HCT116 (cell line): Measurements from ENCODE around the gene KCNB1. TPM values are rescaled to one million over a fixed set of nuclear protein-coding genes. Genes with fewer than 3 reads are reported as not detected.
"Not testable (repeated sequence)": the region's sequence is repeated elsewhere in the genome, so short reads cannot be mapped to it uniquely, and the experiment has no call there.

ENCODE experiments used
- ATAC-seq: fragments of 200-7000 bp; cut with Tn5 transposase; 2 replicates; pipeline ENCODE4 v1.9.1; 2020; ENCODE audit warnings: mild to moderate bottlenecking, moderate library complexity
- BruUV-seq: library from RNA; stranded (reverse); fragments of 400-500 nt; replicated peaks from 2 replicates; lab custom pipeline; 2021; lab: Mats Ljungman, UMichigan
- CTCF ChIA-PET: fragments of 300-600 bp; sonication (Branson Sonifier 250); formaldehyde crosslinking; loops from one replicate; lab custom pipeline; 2021; ENCODE audit warnings: antibody characterized with exemption; lab: Charles Lee
- POLR2A ChIA-PET: fragments of 300-600, 350-600 bp; sonication (Branson Sonifier 250); formaldehyde crosslinking; loops from one replicate; lab custom pipeline; 2021; ENCODE audit warnings: antibody characterized with exemption; lab: Charles Lee
- RAD21 ChIA-PET, 2 experiments: fragments of 300-600 bp; sonication (Branson Sonifier 250); formaldehyde crosslinking; loops; one replicate each; lab custom pipeline; 2023; ENCODE audit warnings: low total read pairs in 2 of 2; ENCODE audit not compliant: uncharacterized antibody in 2 of 2, unreplicated experiment in 2 of 2, low non-redundant PET in 1 of 2; lab: Charles Lee
- DNase-seq: peaks from one replicate; pipeline ENCODE4 v3.0.0-alpha.2; 2010; ENCODE audit warnings: low read depth, low spot score
- H2AFZ ChIP-seq: fragments of 200-600 bp; shearing (Covaris generic), sonication (generic); 2 replicates; pipeline ENCODE4 v1.6.1; 2017; ENCODE audit warnings: low read depth, mixed run types, mixed read lengths, antibody characterized with exemption, low read length; ENCODE audit not compliant: poor library complexity, severe bottlenecking
- H3K27ac ChIP-seq: 2 replicates; pipeline ENCODE4 v1.5.1; 2012; ENCODE audit warnings: low read depth, low read length
- H3K27me3 ChIP-seq: fragments of 200-600 bp; sonication (generic); 2 replicates; pipeline ENCODE4 v1.6.1; 2016; ENCODE audit warnings: mixed run types, low read length, mixed read lengths; ENCODE audit not compliant: insufficient read depth
- H3K36me3 ChIP-seq, 2 experiments: fragments of 200-500 bp in 1 of 2; fragments of 200-600 bp in 1 of 2; sonication (Bioruptor generic) in 1 of 2; sonication (generic) in 1 of 2; 2 replicates each; pipeline versions ENCODE4 v1.5.1 to v1.6.1; 2014 to 2016; ENCODE audit warnings: low read length in 2 of 2, inconsistent platforms in 1 of 2, mixed read lengths in 1 of 2, mixed run types in 1 of 2; ENCODE audit not compliant: insufficient read depth in 2 of 2, control insufficient read depth in 1 of 2
- H3K4me1 ChIP-seq, 2 experiments: fragments of 200-600 bp in 1 of 2; sonication (generic) in 1 of 2; 2 replicates each; pipeline versions ENCODE4 v1.5.1 to v1.6.1; 2012 to 2017; ENCODE audit warnings: low read length in 2 of 2, inconsistent platforms in 1 of 2, mild to moderate bottlenecking in 1 of 2, mixed read lengths in 1 of 2, mixed run types in 1 of 2, moderate library complexity in 1 of 2; ENCODE audit not compliant: insufficient read depth in 2 of 2, control insufficient read depth in 1 of 2
- H3K4me2 ChIP-seq: fragments of 200-600 bp; sonication (generic); 2 replicates; pipeline ENCODE4 v1.6.1; 2017; ENCODE audit warnings: mixed run types, low read length, mixed read lengths
- H3K4me3 ChIP-seq, 2 experiments: fragments of 200-600 bp in 1 of 2; sonication (generic) in 1 of 2; replicated peaks in 1 of 2; 2 replicates each; pipeline ENCODE4 v1.5.1; 2011 to 2016; ENCODE audit warnings: low read length in 2 of 2, control low read depth in 1 of 2, low read depth in 1 of 2, mild to moderate bottlenecking in 1 of 2, mixed read lengths in 1 of 2, mixed run types in 1 of 2
- H3K79me2 ChIP-seq: fragments of 200-600 bp; sonication (generic); 2 replicates; pipeline ENCODE4 v1.6.1; 2017; ENCODE audit warnings: mild to moderate bottlenecking, mixed run types, low read length, moderate library complexity, mixed read lengths; ENCODE audit not compliant: insufficient read depth
- H3K9ac ChIP-seq: fragments of 200-600 bp; sonication (generic); 2 replicates; pipeline ENCODE4 v1.6.1; 2016; ENCODE audit warnings: low read length, mixed read lengths
- H3K9me2 ChIP-seq: fragments of 200-600 bp; sonication (generic), shearing (Covaris generic); 2 replicates; pipeline ENCODE4 v1.6.1; 2017; ENCODE audit warnings: mixed run types, mild to moderate bottlenecking, moderate library complexity; ENCODE audit not compliant: insufficient read depth
- H3K9me3 ChIP-seq, 2 experiments: fragments of 200-500 bp in 1 of 2; fragments of 200-600 bp in 1 of 2; sonication (Bioruptor generic) in 1 of 2; sonication (generic) in 1 of 2; 2 replicates each; pipeline ENCODE4 v1.6.1; 2014 to 2017; ENCODE audit warnings: low read length in 2 of 2, mixed read lengths in 2 of 2, inconsistent platforms in 1 of 2, low read depth in 1 of 2, mild to moderate bottlenecking in 1 of 2, mixed run types in 1 of 2, moderate library complexity in 1 of 2; ENCODE audit not compliant: control insufficient read depth in 1 of 2, insufficient read depth in 1 of 2
- H4K20me1 ChIP-seq: fragments of 200-600 bp; sonication (generic), shearing (Covaris generic); 2 replicates; pipeline ENCODE4 v1.6.1; 2017; ENCODE audit warnings: mixed run types, mild to moderate bottlenecking, moderate library complexity; ENCODE audit not compliant: insufficient read depth
- ZBTB33 ChIP-seq: IDR thresholded peaks from 2 replicates; pipeline ENCODE4 v1.6.1; 2011; ENCODE audit warnings: mild to moderate bottlenecking, low read length, moderate library complexity; ENCODE audit not compliant: insufficient replicate concordance; ENCODE audit errors: extremely low read depth
- intact Hi-C: fragments of 100-400 bp; cut with micrococcal nuclease; formaldehyde crosslinking; loops from 2 replicates; pipeline ENCODE4 v1.10.0; 2022
- total RNA-seq: library from RNA; stranded (reverse); gene quantifications from one replicate; pipeline ENCODE4 v1.2.1, GENCODE V29; 2021; ENCODE audit not compliant: unreplicated experiment

The KCNB1 gene
- total RNA-seq, 1 experiment from 2014 or later: 0.79 TPM

GRCh38 chr20:49411221-49411925 is 71.1 kb downstream of the KCNB1 start (continued):
- no peak for TF ChIP-seq ZBTB33

- H3K4me3 ChIP-seq, DNase-seq, H3K79me2 ChIP-seq, H3K4me1 ChIP-seq, H3K9me3 ChIP-seq, ATAC-seq, H3K36me3 ChIP-seq, RAD21 ChIA-PET, H4K20me1 ChIP-seq, POLR2A ChIA-PET, H3K4me2 ChIP-seq, CTCF ChIA-PET, intact Hi-C loops, H3K27ac ChIP-seq, H3K9ac ChIP-seq, BruUV-seq, H3K9me2 ChIP-seq, H2AFZ ChIP-seq: not testable (repeated sequence)
- H3K27me3 ChIP-seq: peaks cover 28% of the 10 kb centered on the region
Observed at GRCh38 chr20:49409975-49410621, 72.4 kb downstream of the KCNB1 start.
